Transverse colon (tissue), 4 donors: Measurements from ENCODE around the gene DEK. TPM values are rescaled to one million over a fixed set of nuclear protein-coding genes. Genes with fewer than 3 reads are reported as not detected.

Source experiments
- DNase-seq: peaks from one replicate; pipeline ENCODE4 v3.0.0-alpha.2; 2019
- H3K27ac ChIP-seq, 4 donors: fragments of 200-600 bp; sonication (generic); 2 replicates each; pipeline ENCODE4 v1.5.1; 2016 to 2018; ENCODE audit warnings: inconsistent platforms in 4 of 4
- H3K27me3 ChIP-seq: fragments of 200-600 bp; sonication (generic); 2 replicates; pipeline ENCODE4 v1.5.1; 2017; ENCODE audit warnings: inconsistent platforms
- H3K36me3 ChIP-seq, 4 donors: fragments of 200-600 bp; sonication (generic); 2 replicates each; pipeline ENCODE4 v1.5.1; 2017 to 2019; ENCODE audit warnings: inconsistent platforms in 4 of 4
- H3K4me1 ChIP-seq, 4 donors: fragments of 200-600 bp; sonication (generic); 2 replicates each; pipeline ENCODE4 v1.5.1; 2017 to 2020; ENCODE audit warnings: inconsistent platforms in 4 of 4
- H3K4me3 ChIP-seq, 4 donors: fragments of 200-600 bp; sonication (generic); 1 replicate in 1 of 4; 2 replicates in 3 of 4; pipeline versions ENCODE4 v1.5.1 to v1.6.1; 2017 to 2019; ENCODE audit warnings: inconsistent platforms in 4 of 4
- H3K9me3 ChIP-seq, 2 donors: fragments of 200-600 bp; sonication (generic); 2 replicates each; pipeline ENCODE4 v1.5.1; 2017 to 2019; ENCODE audit warnings: inconsistent platforms in 2 of 2
- CTCF ChIP-seq, 5 experiments: fragments of 200-600 bp in 3 of 5; fragments of 450-650 bp in 2 of 5; sonication (generic) in 3 of 5; IDR thresholded peaks; 1 replicate in 2 of 5; 2 replicates in 3 of 5; pipeline ENCODE4 v1.5.1; 2016 to 2017; ENCODE audit warnings: antibody characterized with exemption in 5 of 5, inconsistent platforms in 3 of 5, mild to moderate bottlenecking in 2 of 5, moderate library complexity in 1 of 5
- EP300 ChIP-seq: sonication (generic); formaldehyde crosslinking; IDR thresholded peaks from one replicate; pipeline ENCODE4 v1.6.1; 2017; ENCODE audit warnings: antibody characterized with exemption, low read depth
- POLR2A ChIP-seq: fragments of 450-650 bp; IDR thresholded peaks from one replicate; pipeline ENCODE4 v1.6.1; 2016; ENCODE audit warnings: antibody characterized with exemption, mild to moderate bottlenecking, moderate library complexity
- POLR2AphosphoS5 ChIP-seq, 3 donors: sonication (generic); formaldehyde crosslinking; IDR thresholded peaks; one replicate each; pipeline ENCODE4 v1.6.1; 2016; ENCODE audit warnings: antibody characterized with exemption in 3 of 3
- WGBS, 2 donors: methylation state at CpG; one replicate each; pipeline ENCODE4 v1.1.5; 2018; ENCODE audit warnings: low coverage in 1 of 2; 5-methylcytosine and 5-hydroxymethylcytosine counted together
- in situ Hi-C, 4 donors: fragments of 200-750 bp; cut with MboI; loops; one replicate each; pipeline versions ENCODE4 v1.15.0 to v1.15.1; 2017; ENCODE audit warnings: low sequenced_read_pairs in 3 of 4, low pct_ligation_motif_present in 1 of 4, low pct_unique_long_range_greater_than_20kb in 1 of 4
- intact Hi-C: fragments of 100-400 bp; cut with DNase I; formaldehyde crosslinking; loops from one replicate; pipeline ENCODE4 v1.15.1; 2023; ENCODE audit warnings: low total_unique reads
- total RNA-seq, 4 donors: library from RNA; depleted of rRNA; stranded (reverse); fragments of >200 nt; gene quantifications; one replicate each; pipeline ENCODE4 v1.1.0, GENCODE V29; 2016

Gene DEK
- total RNA-seq, 4 donors from 2014 or later, result 96.9 to 175 (median 111) TPM

- H3K4me1 ChIP-seq, result peaks cover 29 to 43% (median 32%) of the 10 kb centered on the region in 4 donors
- peak overlapping the region; percentile 93 to 100 (median 96) for H3K27ac ChIP-seq
- intact Hi-C loops (loop anchor here (10.0 kb wide), 1 partner anchor 108 kb away; the partner anchor contains the start of genes KDM1B and TPMT), in situ Hi-C loops (no loop called here)
- no peak for DNase-seq
- 4 to 6% methylated on average over 16 to 18 of the region's 18 CpGs for WGBS, 2 donors
- peaks cover 0 to under 1% (median 0%) of the 10 kb centered on the region in 4 donors for H3K36me3 ChIP-seq
- no peaks in the 10 kb centered on the region for H3K27me3 ChIP-seq
- no peaks in the 10 kb centered on the region for H3K9me3 ChIP-seq
- TF ChIP-seq EP300, result no peak
- TF ChIP-seq POLR2AphosphoS5 (IDR thresholded peaks at IDR 0.05), result no peak
- TF ChIP-seq POLR2A, result no peak
- TF ChIP-seq CTCF (IDR thresholded peaks at IDR 0.05), result no peak
- peak overlapping the region; percentile 46 to 99 (median 86) for H3K4me3 ChIP-seq
These were observed 1.5 kb downstream of the DEK start for GRCh38 chr6:18262702-18263417.

GRCh38 chr6:18261877-18262276 lies 2.5 kb downstream of the DEK start:
- in situ Hi-C loops (no loop called here), intact Hi-C loops (loop anchor here (10.0 kb wide), 1 partner anchor 107 kb away; the partner anchor contains the start of genes KDM1B and TPMT)
- peaks cover 0 to 10% (median 5%) of the 10 kb centered on the region in 4 donors for H3K36me3 ChIP-seq
- no peaks in the 10 kb centered on the region for H3K27me3 ChIP-seq
- no peaks in the 10 kb centered on the region for H3K9me3 ChIP-seq
- no peak for DNase-seq
- 63 to 83% methylated on average over 6 of the region's 6 CpGs for WGBS, 2 donors
- no peak for TF ChIP-seq EP300
- TF ChIP-seq CTCF (IDR thresholded peaks at IDR 0.05), result no peak
- no peak for TF ChIP-seq POLR2A
- no peak for TF ChIP-seq POLR2AphosphoS5 (IDR thresholded peaks at IDR 0.05)
- no peak overlapping the region for H3K27ac ChIP-seq
- peaks cover 29 to 43% (median 32%) of the 10 kb centered on the region in 4 donors for H3K4me1 ChIP-seq
- H3K4me3 ChIP-seq, result no peak overlapping the region

- peaks cover 29 to 43% (median 32%) of the 10 kb centered on the region in 4 donors for H3K4me1 ChIP-seq
- H3K27me3 ChIP-seq, result no peaks in the 10 kb centered on the region
- 40 to 46% methylated on average over 2 to 4 of the region's 4 CpGs for WGBS, 2 donors
- no peak for DNase-seq
- intact Hi-C loops, result loop anchor here (10.0 kb wide), 1 partner anchor 106 kb away; the partner anchor contains the start of genes KDM1B and TPMT
- no peak for TF ChIP-seq POLR2A
- TF ChIP-seq CTCF (IDR thresholded peaks at IDR 0.05), result no peak
- H3K36me3 ChIP-seq, result peaks cover 0 to 20% (median 9%) of the 10 kb centered on the region in 4 donors
- peak overlapping the region in 2 of 4 donors; percentile 16 to 34 for H3K27ac ChIP-seq
- no peak overlapping the region for H3K4me3 ChIP-seq
- no peaks in the 10 kb centered on the region for H3K9me3 ChIP-seq
- in situ Hi-C loops, result no loop called here
These were observed 3.8 kb downstream of the DEK start for GRCh38 chr6:18260448-18261106.

GRCh38 chr6:18259675-18260447 lies 4.5 kb downstream of the DEK start:
- 78 to 85% methylated on average over 4 of the region's 4 CpGs for WGBS, 2 donors
- Histone ChIP-seq H3K36me3 (peaks cover 0 to 27% (median 12%) of the 10 kb centered on the region in 4 donors), H3K27ac (no peak overlapping the region), H3K4me1 (peaks cover 24 to 38% (median 28%) of the 10 kb centered on the region in 4 donors), H3K9me3 (no peaks in the 10 kb centered on the region), H3K27me3 (no peaks in the 10 kb centered on the region), H3K4me3 (no peak overlapping the region)
- in situ Hi-C loops, result no loop called here
- no peak for DNase-seq
- TF ChIP-seq CTCF (IDR thresholded peaks at IDR 0.05) (no peak), POLR2A (no peak), POLR2AphosphoS5 (IDR thresholded peaks at IDR 0.05) (no peak), EP300 (no peak)
- intact Hi-C loops, result loop anchor here (10.0 kb wide), 1 partner anchor 105 kb away; the partner anchor contains the start of genes KDM1B and TPMT
